A673 (cell line): Measurements from ENCODE around the gene ATP6V0E1.

Source experiments
- CTCF ChIP-seq: fragments of 300-800, 200-600 bp; sonication (generic); conservative IDR thresholded peaks from 2 replicates; pipeline ENCODE4 v1.5.1; 2017; ENCODE audit warnings: low read depth, mild to moderate bottlenecking, antibody characterized with exemption, low read length, moderate library complexity, mixed read lengths
- EZH2 ChIP-seq: fragments of 200-600 bp; sonication (generic); IDR thresholded peaks from 2 replicates; pipeline ENCODE4 v1.6.1; 2017; ENCODE audit warnings: borderline replicate concordance, low read depth, mild to moderate bottlenecking, mixed read lengths, antibody characterized with exemption, low read length; ENCODE audit not compliant: poor library complexity, severe bottlenecking

- TF ChIP-seq EZH2 (no peak), CTCF (no peak)
Measured at GRCh38 chr5:172973931-172974330, 9.6 kb upstream of the ATP6V0E1 start.
